Aorta (tissue), 5 donors: ENCODE results near the gene SECISBP2. TPM values are rescaled to one million over a fixed set of nuclear protein-coding genes. Genes with fewer than 3 reads are reported as not detected.
"Not testable (repeated sequence)": the region's sequence is repeated elsewhere in the genome, so short reads cannot be mapped to it uniquely, and the experiment has no call there.

Experiments
- ATAC-seq: fragments of 200-7000 bp; cut with Tn5 transposase; one replicate; pipeline ENCODE4 v1.9.1; 2022; ENCODE audit warnings: moderate library complexity; ENCODE audit not compliant: low FRiP score
- DNase-seq, 2 donors: peaks; one replicate each; pipeline ENCODE4 v3.0.0-alpha.2; 2020
- H3K27ac ChIP-seq, 2 donors: one replicate each; pipeline ENCODE4 v1.5.1; 2013; ENCODE audit warnings: low read length in 2 of 2, mild to moderate bottlenecking in 2 of 2, moderate library complexity in 2 of 2, control low read depth in 1 of 2, inconsistent platforms in 1 of 2, low read depth in 1 of 2
- H3K27me3 ChIP-seq, 2 donors: one replicate each; pipeline ENCODE4 v1.6.1; 2013; ENCODE audit warnings: control low read depth in 1 of 2, low read length in 1 of 2, mild to moderate bottlenecking in 1 of 2, moderate library complexity in 1 of 2; ENCODE audit not compliant: insufficient read depth in 2 of 2, control insufficient read depth in 1 of 2
- H3K36me3 ChIP-seq, 2 donors: one replicate each; pipeline ENCODE4 v1.6.1; 2013; ENCODE audit warnings: control low read depth in 1 of 2, low read length in 1 of 2, mild to moderate bottlenecking in 1 of 2; ENCODE audit not compliant: insufficient read depth in 2 of 2, control insufficient read depth in 1 of 2
- H3K4me1 ChIP-seq, 2 donors: one replicate each; pipeline ENCODE4 v1.6.1; 2013; ENCODE audit warnings: low read length in 2 of 2, control low read depth in 1 of 2, mild to moderate bottlenecking in 1 of 2, moderate library complexity in 1 of 2; ENCODE audit not compliant: insufficient read depth in 2 of 2, control insufficient read depth in 1 of 2
- H3K4me3 ChIP-seq, 2 donors: one replicate each; pipeline ENCODE4 v1.5.1; 2013; ENCODE audit warnings: low read length in 2 of 2, control low read depth in 1 of 2, mild to moderate bottlenecking in 1 of 2
- H3K9me3 ChIP-seq: one replicate; pipeline ENCODE4 v1.6.1; 2013; ENCODE audit warnings: mild to moderate bottlenecking, low read length; ENCODE audit not compliant: control insufficient read depth
- WGBS, 2 donors: extraction: QIAGEN DNeasy Blood & Tissue Kit; methylation state at CpG; one replicate each; pipeline ENCODE4 v1.1.7; 2013; 5-methylcytosine and 5-hydroxymethylcytosine counted together
- intact Hi-C, 2 donors: fragments of 100-400 bp; cut with DNase I; formaldehyde crosslinking; loops; one replicate each; pipeline versions ENCODE4 v1.14.2 to v1.15.0; 2022
- polyA plus RNA-seq, 2 donors: library from polyadenylated mRNA; stranded (reverse); fragments of 200-250 nt; gene quantifications; one replicate each; pipeline ENCODE4 v1.2.3, GENCODE V29; 2013
- total RNA-seq, 2 donors: library from RNA; stranded (reverse); fragmentation: NEBNext Ultra II Directional; extraction: Animal tissue kit (Norgen Biotek cat#: 25700); gene quantifications; one replicate each; pipeline ENCODE4 v1.2.1, GENCODE V29; 2021
- donor health status: healthy with polysubstance abuse.
- donor health status: Bipolar disorder and iron deficiency.
- donor health status: DM: no; HTN: no; CAD: no.
- donor health status: DM: no; HTN: no; CAD: no.
- donor health status: DM: yes; HTN: yes; CAD: no.

The SECISBP2 gene
- total and polyA plus RNA-seq, 4 donors: 7.0 to 49.0 (median 38.6) TPM

- intact Hi-C loops: no loop called here
- no peaks in the 10 kb centered on the region for H3K9me3 ChIP-seq
- H3K4me1 ChIP-seq: no peaks in the 10 kb centered on the region
- no peak for ATAC-seq
- no peak overlapping the region for H3K4me3 ChIP-seq
- H3K36me3 ChIP-seq: no peaks in the 10 kb centered on the region
- H3K27ac ChIP-seq: no peak overlapping the region
- no peaks in the 10 kb centered on the region for H3K27me3 ChIP-seq
- peak in 1 of 2 donors; percentile 72 for DNase-seq
- WGBS, 2 donors: 89 to 91% methylated on average over 8 of the region's 8 CpGs
Measured at GRCh38 chr9:89368978-89369377, 50.7 kb downstream of the SECISBP2 start.

GRCh38 chr9:89370593-89370992, 52.3 kb downstream of the SECISBP2 start:
- no peaks in the 10 kb centered on the region for H3K27me3 ChIP-seq
- H3K4me3 ChIP-seq: no peak overlapping the region
- no peaks in the 10 kb centered on the region for H3K9me3 ChIP-seq
- intact Hi-C loops: no loop called here
- no peak overlapping the region for H3K27ac ChIP-seq
- no peak for ATAC-seq
- no peak for DNase-seq
- H3K36me3 ChIP-seq: no peaks in the 10 kb centered on the region
- no peaks in the 10 kb centered on the region for H3K4me1 ChIP-seq
- WGBS, 2 donors: 96 to 100% methylated on average over 6 of the region's 6 CpGs

GRCh38 chr9:89371791-89372190, 53.5 kb downstream of the SECISBP2 start:
- intact Hi-C loops, H3K4me1 ChIP-seq, H3K27ac ChIP-seq: not testable (repeated sequence)

GRCh38 chr9:89372230-89372816, 54.0 kb downstream of the SECISBP2 start:
- Histone ChIP-seq H3K4me1 (no peaks in the 10 kb centered on the region), H3K9me3 (no peaks in the 10 kb centered on the region), H3K27me3 (no peaks in the 10 kb centered on the region), H3K4me3 (no peak overlapping the region), H3K36me3 (peaks cover 0 to 5% of the 10 kb centered on the region in 2 donors), H3K27ac (no peak overlapping the region)
- DNase-seq: no peak
- ATAC-seq: peak; percentile 31
- WGBS, 2 donors: 80 to 86% methylated on average over 10 to 14 of the region's 14 CpGs
- intact Hi-C loops: no loop called here

More at GRCh38 chr9:89371791-89372190, 53.5 kb downstream of the SECISBP2 start:
- not testable (repeated sequence) for H3K36me3 ChIP-seq, DNase-seq, H3K27me3 ChIP-seq, H3K4me3 ChIP-seq, H3K9me3 ChIP-seq
- WGBS, 2 donors: 95% methylated on average over 5 of the region's 5 CpGs
- ATAC-seq: peak; percentile 36

GRCh38 chr9:89372979-89373378, 54.7 kb downstream of the SECISBP2 start:
- no peaks in the 10 kb centered on the region for H3K27me3 ChIP-seq
- DNase-seq: no peak
- H3K4me1 ChIP-seq: no peaks in the 10 kb centered on the region
- ATAC-seq: peak; percentile 15
- H3K9me3 ChIP-seq: no peaks in the 10 kb centered on the region
- 92 to 93% methylated on average over 8 of the region's 8 CpGs for WGBS, 2 donors
- H3K27ac ChIP-seq: no peak overlapping the region
- peaks cover 0 to 5% of the 10 kb centered on the region in 2 donors for H3K36me3 ChIP-seq
- intact Hi-C loops: no loop called here
- no peak overlapping the region for H3K4me3 ChIP-seq

GRCh38 chr9:89374176-89374575, 55.9 kb downstream of the SECISBP2 start:
- Histone ChIP-seq H3K27me3 (no peaks in the 10 kb centered on the region), H3K27ac (no peak overlapping the region), H3K36me3 (peaks cover 0 to 5% of the 10 kb centered on the region in 2 donors), H3K4me3 (no peak overlapping the region), H3K9me3 (no peaks in the 10 kb centered on the region), H3K4me1 (no peaks in the 10 kb centered on the region)
- intact Hi-C loops: no loop called here
- 77 to 86% methylated on average over 4 of the region's 4 CpGs for WGBS, 2 donors
- ATAC-seq: no peak
- DNase-seq: no peak

GRCh38 chr9:89375191-89375760, 57.0 kb downstream of the SECISBP2 start:
- no peaks in the 10 kb centered on the region for H3K4me1 ChIP-seq
- intact Hi-C loops: no loop called here
- no peaks in the 10 kb centered on the region for H3K9me3 ChIP-seq
- no peak for DNase-seq
- H3K27me3 ChIP-seq: no peaks in the 10 kb centered on the region
- ATAC-seq: no peak
- H3K36me3 ChIP-seq: peaks cover 0 to 5% of the 10 kb centered on the region in 2 donors
- H3K4me3 ChIP-seq: no peak overlapping the region
- 62 to 66% methylated on average over 8 of the region's 8 CpGs for WGBS, 2 donors
- H3K27ac ChIP-seq: no peak overlapping the region

GRCh38 chr9:89376286-89376685, 58.0 kb downstream of the SECISBP2 start:
- intact Hi-C loops: no loop called here
- WGBS, 2 donors: 92 to 93% methylated on average over 4 of the region's 4 CpGs
- no peak for DNase-seq
- Histone ChIP-seq H3K27me3 (no peaks in the 10 kb centered on the region), H3K36me3 (peaks cover 0 to 5% of the 10 kb centered on the region in 2 donors), H3K4me3 (no peak overlapping the region), H3K27ac (no peak overlapping the region), H3K4me1 (no peaks in the 10 kb centered on the region), H3K9me3 (no peaks in the 10 kb centered on the region)
- no peak for ATAC-seq

GRCh38 chr9:89376741-89377351, 58.5 kb downstream of the SECISBP2 start:
- H3K27me3 ChIP-seq: no peaks in the 10 kb centered on the region
- no peaks in the 10 kb centered on the region for H3K4me1 ChIP-seq
- ATAC-seq (no peak), DNase-seq (no peak)
- H3K4me3 ChIP-seq: no peak overlapping the region
- H3K9me3 ChIP-seq: no peaks in the 10 kb centered on the region
- intact Hi-C loops: no loop called here
- peaks cover 0 to 5% of the 10 kb centered on the region in 2 donors for H3K36me3 ChIP-seq
- no peak overlapping the region for H3K27ac ChIP-seq
- 88 to 94% methylated on average over 17 of the region's 17 CpGs for WGBS, 2 donors
